Caki2 (cell line): ENCODE data around the gene PTPMT1. TPM values are rescaled to one million over a fixed set of nuclear protein-coding genes. Genes with fewer than 3 reads are reported as not detected.

Experiments
- DNase-seq: peaks from one replicate; pipeline ENCODE4 v3.0.0-alpha.2; 2015; ENCODE audit warnings: low read depth
- in situ Hi-C: cut with HindIII; loops from 2 replicates; pipeline ENCODE4 v1.10.0; 2016; ENCODE audit warnings: low sequenced_read_pairs, low pct_unique_long_range_greater_than_20kb, mixed read lengths
- total RNA-seq: library from RNA; depleted of rRNA; stranded (reverse); fragments of >200 nt; shearing (Covaris generic); gene quantifications from 2 replicates; pipeline ENCODE4 v1.2.3, GENCODE V29; 2014; ENCODE audit warnings: low replicate concordance

PTPMT1 gene
- total RNA-seq, 1 experiment from 2014 or later = 109 TPM

DNA sequence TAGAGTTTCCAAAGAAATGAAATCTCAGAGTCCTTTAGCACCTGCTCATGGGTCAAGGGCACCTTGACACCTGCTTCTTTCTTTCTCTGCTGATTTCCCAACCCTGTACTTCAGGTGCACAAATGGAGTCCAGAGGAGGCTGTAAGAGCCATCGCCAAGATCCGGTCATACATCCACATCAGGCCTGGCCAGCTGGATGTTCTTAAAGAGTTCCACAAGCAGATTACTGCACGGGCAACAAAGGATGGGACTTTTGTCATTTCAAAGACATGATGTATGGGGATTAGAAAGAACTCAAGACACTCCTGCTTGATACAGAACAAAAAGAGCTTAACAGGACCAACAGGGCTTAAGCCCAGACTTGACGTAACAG lies 5.9 kb downstream of the PTPMT1 start:
- no peak for DNase-seq

DNA sequence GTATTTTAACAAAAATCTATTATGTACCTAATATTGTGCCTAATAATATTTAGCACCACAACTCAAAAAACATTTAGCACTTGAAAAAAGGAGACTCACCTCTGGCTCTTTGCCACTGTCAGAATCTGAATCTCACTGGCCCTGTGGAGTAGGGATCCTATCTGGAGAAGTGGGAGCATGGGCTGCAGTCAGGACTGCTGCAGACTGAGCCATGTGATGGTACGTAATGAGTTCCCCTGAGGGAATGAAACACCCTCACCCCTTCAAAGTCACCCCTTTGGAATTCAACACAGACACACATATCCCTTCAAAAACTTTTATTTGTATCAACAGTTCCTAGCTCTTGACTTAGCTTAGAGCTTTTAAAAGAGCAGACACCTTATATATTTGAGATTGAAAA lies 6.5 kb downstream of the PTPMT1 start:
- no peak for DNase-seq
- in situ Hi-C loops = no loop called here

More for the DNA sequence above, 5.9 kb downstream of the PTPMT1 start:
- in situ Hi-C loops = no loop called here

DNA sequence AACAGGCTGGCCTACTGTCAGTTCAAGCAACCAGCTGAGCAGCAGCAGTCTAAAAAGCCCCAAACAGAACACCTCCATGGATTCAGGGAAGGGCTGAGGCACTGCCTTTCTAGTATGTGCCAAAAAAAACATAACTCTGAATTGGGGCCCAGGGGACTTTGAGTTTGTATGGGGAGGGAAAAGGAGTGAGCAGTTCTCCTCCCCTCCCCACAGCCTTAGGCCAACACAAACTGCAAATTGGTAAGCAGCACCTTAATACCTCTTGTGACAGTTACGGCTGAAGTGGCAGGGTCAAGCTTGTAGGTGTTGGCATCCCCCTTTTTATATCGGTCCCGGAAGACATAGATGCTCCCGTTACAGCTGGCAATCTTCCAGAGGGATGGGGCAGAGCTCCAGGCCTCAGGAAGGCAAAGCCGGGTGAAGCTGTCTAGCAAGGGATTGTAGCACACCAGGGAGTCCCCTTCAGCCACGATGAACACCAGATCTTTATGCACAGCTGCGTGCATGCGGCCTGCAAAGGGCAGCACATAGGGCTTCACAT lies 7.4 kb downstream of the PTPMT1 start:
- in situ Hi-C loops = no loop called here
- no peak for DNase-seq

DNA sequence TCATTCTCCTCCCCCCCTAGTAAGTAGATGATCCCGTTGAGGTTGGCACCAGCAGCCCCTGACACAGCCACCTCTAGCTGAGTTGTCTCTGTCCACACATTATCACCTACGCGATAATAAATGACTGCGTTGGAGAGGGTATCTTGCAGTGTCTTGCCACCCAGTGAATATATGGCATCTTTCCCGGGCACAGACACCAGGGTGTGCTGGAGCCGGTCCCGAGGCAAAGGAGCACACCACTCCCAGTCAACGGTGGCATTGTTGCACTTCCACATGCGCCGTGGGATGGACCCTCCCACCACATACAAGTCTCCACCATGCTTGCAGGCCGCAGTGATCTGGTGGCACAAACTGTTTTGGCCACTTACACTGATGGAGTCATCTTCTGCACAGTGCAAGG lies 7.9 kb downstream of the PTPMT1 start:
- DNase-seq = no peak
- in situ Hi-C loops = no loop called here

DNA sequence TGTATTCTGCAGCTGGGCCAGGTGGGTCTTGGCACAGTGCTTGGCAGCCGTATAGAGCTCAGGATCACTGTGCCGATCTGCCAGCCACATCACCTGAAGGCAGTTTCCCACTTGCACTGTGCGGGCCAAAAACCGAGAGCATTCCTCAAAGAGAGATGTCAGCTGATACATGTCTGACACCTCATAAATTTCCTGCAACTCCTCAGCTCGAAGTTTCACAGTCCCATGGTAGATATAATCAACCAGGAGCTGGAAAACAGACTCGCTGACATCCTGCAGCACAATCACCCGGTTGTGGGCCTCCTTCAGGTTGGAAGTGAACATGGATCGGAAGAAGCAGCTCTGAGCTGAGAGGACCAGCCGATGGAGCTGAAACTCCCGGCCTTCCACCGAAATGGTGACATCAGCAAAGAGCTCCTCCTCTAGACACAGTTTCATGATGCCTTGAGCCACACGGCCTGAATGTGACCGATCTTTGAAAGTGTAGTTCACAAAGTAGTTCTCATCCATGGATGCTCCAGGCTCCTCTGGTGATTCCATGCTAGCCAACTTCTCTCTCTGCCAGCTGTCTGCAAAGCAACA lies 12.2 kb downstream of the PTPMT1 start:
- in situ Hi-C loops = no loop called here
- no peak for DNase-seq

DNA sequence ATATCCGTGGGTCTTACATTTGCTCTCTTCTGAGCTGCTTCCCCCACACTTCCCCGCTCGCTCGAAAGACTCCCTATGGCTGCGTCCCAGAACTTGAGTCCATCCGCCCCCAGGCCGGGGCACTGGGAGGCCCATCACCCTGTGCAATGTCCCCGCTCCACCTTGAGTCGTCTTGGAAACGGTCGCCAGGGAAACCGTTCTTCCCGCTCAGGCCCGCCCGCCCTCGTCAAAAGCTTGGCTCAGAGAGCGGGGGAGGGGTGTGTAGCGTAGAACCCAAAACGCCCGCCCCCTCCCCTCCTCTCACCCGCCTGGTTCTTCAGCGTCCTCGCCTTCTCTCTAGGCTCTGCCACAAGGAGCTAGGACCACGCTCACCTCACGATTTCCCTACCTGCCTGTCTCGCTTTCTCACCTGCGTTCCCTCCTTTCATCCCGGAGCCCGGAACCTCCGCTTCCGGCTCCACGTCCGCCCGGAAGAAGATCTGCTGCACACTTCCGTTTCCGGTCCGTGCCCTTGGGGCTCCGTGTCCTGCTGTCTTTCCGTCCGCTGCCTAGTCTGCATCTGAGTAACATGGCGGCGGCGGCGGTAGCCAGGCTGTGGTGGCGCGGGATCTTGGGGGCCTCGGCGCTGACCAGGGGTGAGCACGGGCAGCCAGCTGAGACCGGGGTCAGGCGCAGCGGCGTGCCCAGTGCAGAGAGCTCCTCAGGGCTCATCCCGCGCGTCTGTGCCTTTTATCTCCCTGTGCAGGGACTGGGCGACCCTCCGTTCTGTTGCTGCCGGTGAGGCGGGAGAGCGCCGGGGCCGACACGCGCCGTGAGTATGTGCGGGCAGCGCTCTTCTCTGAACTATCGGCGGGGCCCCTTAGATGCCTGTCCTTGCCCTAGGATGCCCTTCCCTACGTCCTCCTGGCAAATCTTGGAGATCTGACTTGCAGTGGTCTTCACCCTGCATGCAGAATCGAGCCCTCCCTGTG lies 13.4 kb downstream of the PTPMT1 start, which contains the start of the genes KBTBD4 and NDUFS3:
Gene KBTBD4 (minus strand): TSS at position 447 of the 971 bp plus-strand sequence. CDS start 19 bp downstream, at position 428.
Gene NDUFS3 (plus strand): TSS at position 551 of the 971 bp plus-strand sequence. CDS start 18 bp downstream, at position 569.
- peak; percentile 81 for DNase-seq
- in situ Hi-C loops = no loop called here

DNA sequence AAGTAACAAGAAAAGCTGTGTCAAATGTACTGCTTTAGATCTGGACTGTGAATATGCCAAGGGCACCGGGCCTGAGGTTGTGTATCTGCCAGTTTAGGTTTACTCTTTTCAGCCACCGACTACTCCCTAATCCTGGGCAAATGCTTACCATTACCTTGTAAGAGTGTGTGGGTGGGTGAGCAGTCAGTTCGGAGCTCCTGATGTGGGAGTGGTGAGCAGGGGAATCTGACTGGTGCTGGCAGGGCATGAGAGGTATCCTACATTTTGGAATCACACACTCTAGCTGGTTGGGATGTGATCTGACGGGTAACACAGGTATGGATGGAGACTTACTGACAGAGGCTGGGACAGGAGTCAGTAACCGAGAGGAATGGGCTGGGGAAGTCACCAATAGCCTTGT lies 18.4 kb downstream of the PTPMT1 start:
- in situ Hi-C loops = no loop called here
- no peak for DNase-seq

DNA sequence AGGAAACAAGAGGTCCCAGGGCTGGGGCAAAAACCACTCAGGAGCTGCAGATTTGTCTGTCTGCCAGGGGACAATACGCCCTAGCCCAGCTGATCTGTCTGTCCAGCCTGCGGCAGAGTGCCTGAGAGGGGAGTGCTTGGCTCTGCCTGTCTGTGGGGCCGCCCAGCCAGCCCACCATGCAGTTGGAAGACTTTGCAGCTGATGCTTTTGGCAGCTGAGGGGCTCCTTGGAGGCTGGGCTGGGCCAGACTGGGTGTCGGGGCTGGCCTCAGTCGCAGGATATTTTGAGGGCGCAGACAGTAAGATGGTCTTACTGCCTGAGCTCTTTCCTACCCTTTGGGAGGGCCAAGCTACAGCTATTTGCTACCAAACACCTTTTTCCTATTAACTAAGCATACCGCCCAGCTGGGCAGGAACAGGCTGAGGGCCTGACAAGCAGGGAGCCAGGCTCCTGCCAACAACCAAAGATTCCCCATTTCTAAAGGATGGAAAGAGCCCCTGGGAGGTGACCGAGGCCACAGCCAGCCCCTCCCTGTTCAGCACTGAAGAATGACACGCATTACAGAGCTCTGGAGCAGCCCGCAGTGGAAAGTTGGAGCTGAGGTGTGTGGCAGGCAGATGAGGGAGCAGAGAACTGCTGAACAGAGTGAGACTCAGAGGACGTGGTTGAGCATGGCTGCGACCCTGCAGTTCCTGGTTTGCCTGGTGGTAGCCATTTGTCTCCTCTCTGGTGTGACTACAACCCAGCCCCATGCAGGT lies 20.9 kb downstream of the PTPMT1 start, which contains the start of gene FAM180B:
Gene FAM180B (plus strand): TSS at position 581 of the 758 bp plus-strand sequence. CDS start 91 bp downstream, at position 672.
- in situ Hi-C loops = no loop called here
- DNase-seq = no peak

DNA sequence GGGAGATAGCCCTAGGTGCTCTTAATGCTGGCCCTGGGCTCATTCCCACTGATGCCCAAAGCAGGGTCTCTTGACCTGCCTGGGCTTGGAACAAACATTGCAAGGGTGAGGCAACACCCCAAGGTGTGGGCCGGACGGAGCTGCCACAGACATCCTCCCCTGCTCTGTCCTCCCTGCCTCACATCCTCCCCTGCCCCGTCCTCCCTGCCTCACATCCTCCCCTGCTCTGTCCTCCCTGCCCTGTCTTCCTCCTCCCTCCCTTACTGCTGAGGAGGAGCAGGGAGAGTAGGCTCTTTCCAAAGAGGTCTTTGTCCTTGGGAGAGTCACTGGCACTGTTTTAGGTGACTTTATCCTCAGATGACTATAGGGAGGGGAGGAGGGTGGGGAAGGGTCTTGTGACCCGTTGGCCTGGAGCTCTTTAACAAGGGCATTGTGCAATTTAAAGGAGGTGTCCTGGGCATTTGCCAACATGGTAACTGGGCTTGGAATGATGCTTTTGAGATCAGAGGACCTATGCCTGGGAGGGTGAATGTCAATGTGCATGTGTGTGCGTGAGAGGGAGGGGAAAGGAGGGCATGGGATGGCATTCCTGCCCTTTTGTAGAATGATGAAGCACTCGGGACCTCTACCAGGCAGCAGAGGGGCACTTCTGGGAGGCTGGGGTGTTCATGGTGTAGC lies 21.8 kb downstream of the PTPMT1 start:
- in situ Hi-C loops = no loop called here
- no peak for DNase-seq

DNA sequence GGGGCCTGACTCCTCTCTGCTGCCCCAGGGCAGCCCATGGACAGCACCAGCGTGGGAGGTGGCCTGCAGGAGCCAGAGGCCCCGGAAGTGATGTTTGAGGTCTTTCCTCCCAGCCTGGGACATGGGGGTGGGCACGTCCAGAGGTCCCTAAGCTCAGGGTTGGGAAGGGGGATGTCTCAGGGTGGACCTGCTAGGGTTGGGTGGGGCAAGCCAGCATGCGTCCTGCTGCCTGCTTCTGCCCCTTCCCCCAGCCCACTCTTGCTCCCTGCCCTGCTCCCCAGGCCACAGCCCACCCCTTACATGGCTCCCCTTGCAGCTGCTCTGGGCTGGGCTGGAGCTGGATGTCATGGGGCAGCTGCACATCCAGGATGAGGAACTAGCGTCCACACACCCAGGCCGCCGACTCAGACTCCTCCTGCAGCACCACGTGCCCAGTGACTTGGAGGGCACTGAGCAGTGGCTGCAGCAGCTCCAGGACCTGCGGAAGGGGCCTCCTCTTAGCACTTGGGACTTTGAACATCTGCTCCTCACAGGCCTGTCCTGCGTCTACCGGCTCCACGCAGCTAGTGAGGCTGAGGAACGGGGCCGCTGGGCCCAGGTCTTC lies 22.4 kb downstream of the PTPMT1 start:
- no peak for DNase-seq
- in situ Hi-C loops = no loop called here

DNA sequence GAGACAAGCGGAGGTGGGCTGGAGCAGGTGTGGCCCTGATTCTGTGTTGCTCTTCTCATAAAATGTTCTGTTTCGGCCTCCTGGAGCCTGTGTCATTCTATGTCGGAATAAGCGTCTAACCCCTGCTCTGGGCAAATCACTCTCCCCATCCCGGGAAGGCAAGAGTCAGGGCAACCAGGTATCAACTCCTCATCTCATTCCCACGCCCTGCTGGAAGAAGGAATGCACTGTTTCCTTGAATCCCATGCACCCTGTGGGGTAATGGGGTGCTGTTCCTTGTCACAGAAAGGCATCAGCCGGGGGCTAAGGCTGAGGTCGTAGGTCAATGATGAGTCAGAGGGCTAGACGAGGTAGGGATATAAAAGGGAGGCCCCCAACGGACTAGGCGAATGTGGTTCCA lies 23.7 kb downstream of the PTPMT1 start:
- no peak for DNase-seq

DNA sequence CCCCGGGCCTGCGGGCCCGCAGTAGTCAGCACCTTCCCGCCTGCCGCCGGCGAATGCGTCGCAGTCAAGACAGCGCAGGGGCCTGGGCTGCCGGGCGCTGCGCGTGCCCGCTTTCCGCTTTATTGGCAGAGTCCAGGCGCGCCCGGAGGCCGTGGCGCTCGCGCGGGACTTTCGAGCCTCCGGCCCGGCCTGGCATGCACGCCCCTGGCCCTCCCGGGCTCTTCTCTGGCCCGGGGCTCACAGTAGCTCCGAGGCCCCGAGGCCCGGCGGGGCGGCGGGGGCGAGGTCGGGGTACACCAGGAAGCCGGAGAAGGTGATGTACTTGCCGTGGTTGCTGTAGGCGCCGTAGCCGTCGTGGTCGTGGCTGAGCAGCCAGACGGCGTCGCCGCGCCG lies 24.2 kb downstream of the PTPMT1 start:
- no peak for DNase-seq
- in situ Hi-C loops = no loop called here

More for the DNA sequence above, 23.7 kb downstream of the PTPMT1 start:
- in situ Hi-C loops = no loop called here

DNA sequence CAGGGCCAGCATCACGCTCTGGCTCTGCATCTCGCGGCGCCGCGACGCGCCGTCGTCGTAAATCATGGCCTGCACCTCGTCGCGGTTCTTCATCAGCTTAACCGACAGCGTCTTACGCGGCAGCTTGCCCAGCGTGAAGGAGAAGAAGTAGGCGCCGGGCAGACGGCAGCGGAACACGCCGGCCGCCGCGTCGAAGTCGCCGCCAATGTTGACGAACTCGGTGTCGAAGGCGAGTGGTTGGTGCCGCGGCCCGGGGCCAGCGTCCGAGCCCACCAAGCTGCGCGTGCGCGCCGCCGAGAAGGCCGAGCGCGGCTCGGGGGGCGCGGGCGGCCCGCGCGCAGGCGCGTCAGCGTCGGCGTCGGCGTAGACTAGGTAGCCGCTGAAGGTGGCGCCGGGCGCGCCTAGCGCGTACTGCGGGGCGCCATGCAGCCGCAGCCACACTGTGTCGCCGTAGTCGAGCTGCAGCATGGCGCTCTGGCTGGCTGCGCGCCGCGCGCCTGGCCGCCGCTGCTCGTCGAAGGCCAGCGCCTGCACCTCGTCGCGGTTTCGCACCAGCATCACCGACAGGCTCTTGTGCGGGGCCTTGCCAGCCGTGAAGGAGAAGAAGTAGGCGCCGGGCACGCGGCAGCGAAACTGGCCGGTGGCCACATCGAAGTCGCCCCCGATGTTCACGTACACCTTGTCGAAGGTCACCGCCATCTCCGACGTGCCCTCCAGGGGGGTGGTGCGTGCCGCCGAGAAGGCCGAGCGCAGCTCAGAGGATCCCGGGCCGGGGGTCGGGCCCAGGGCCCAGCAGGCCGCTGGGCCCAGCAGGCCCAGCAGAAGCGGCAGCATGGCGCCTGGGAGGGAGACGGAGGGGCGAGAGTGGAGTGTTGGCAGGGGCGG lies 24.8 kb downstream of the PTPMT1 start:
- no peak for DNase-seq
- in situ Hi-C loops = no loop called here

DNA sequence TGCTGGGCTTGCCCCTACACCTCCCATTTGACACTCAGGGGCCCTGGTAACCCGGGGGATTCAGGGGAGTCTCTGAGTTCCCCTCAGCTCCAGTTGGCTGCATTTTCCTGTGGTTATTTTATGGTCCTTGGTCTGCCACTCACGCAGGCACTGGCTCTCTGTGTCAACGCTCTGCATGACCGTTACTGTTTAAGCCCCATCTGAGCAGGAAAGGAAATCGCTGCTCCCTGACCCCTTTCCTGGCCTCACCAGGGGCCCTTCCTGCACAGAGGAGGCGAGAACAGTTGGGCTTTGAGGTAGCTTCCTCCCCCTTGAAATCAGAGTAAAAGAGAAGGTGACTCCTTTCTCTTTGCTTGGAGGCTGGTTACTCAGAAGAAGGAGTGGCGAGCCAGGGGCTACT lies 26.4 kb downstream of the PTPMT1 start:
- in situ Hi-C loops = no loop called here
- no peak for DNase-seq

DNA sequence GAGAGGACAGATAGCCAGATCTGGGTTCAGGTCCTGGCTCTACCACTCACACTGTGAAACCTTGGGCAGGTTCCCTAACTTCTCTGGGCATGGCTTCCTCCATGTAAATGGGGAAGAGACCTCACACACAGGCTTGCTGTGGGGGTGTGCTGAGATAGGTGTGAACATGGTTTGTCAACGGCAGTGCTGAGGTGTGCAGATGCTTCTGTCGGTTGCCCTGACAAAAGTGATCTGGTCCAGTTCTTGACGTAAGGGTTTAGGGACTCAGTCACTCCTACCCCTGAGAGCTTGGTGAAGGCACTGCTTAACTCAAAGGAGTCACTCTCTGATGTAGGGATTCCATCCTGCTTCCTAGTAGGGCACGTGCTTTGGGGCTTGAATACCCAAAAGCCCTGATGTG lies 26.9 kb downstream of the PTPMT1 start:
- DNase-seq = no peak
- in situ Hi-C loops = no loop called here

DNA sequence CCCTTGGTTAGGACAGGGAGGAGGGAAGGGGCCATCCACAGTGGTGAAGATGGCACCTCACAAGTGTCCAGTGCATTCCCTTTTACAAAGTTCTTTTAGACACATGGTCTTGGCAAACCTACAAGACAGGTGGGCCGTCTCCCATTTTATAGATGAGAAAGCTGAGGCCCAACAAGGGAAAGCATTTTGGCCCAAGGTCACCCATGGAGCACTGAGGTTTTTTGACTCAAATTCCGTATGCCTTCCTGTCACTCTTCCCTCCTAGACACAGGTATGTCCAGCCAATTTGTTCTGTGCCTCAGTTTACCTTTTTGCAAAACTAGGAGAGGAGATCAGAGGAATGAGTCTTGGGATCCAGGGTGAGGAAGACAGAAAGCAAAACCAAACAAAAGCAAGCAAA lies 27.6 kb downstream of the PTPMT1 start:
- no peak for DNase-seq
- in situ Hi-C loops = no loop called here

DNA sequence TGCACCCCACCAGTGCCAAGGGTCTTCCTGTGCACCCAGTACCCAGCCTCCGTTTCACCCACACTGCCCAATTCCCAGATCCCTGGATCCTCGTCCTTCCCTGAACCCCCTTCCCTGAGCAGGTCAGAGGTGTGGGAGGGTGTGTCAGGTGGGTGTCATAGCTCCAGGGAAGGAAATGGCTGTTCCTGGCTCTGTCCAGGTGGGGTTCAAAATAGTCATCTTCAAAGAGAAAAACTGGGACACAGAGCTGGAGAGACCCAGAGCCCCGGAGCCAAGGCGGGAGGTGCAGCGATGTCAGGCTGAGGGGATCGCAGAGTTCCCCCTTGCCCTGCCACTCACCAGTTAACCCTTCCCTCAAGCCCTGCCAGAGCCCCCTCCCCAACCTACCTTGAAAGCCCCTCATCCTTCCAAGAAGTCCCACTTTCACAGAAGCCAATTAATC lies 28.1 kb downstream of the PTPMT1 start:
- in situ Hi-C loops = no loop called here
- DNase-seq = no peak
